HepG2 (cell line): Measurements from ENCODE around the gene MAN2A2. TPM values are rescaled to one million over a fixed set of nuclear protein-coding genes. Genes with fewer than 3 reads are reported as not detected.

Experiments
- AHR ChIP-seq: IDR thresholded peaks from 2 replicates; pipeline ENCODE4 v1.6.1; 2018; ENCODE audit warnings: missing genetic modification reagents, missing compliant biosample characterization
- BCL3 ChIP-seq: sonication (generic); formaldehyde crosslinking; IDR thresholded peaks from 2 replicates; pipeline ENCODE4 v1.5.1; 2020; ENCODE audit warnings: mild to moderate bottlenecking, missing genetic modification reagents, moderate library complexity
- FLYWCH1 ChIP-seq: sonication (generic); formaldehyde crosslinking; IDR thresholded peaks from 2 replicates; pipeline ENCODE4 v1.8.1; 2023; ENCODE audit warnings: mild to moderate bottlenecking, missing genetic modification reagents
- GATA4 ChIP-seq: sonication (generic); IDR thresholded peaks from 2 replicates; pipeline ENCODE4 v1.6.1; 2016; ENCODE audit warnings: antibody characterized with exemption, low read depth, borderline replicate concordance
- HNF4G ChIP-seq, 2 experiments: sonication (generic) in 1 of 2; formaldehyde crosslinking in 1 of 2; IDR thresholded peaks; 2 replicates each; pipeline versions ENCODE4 v1.4.0 to v1.6.1; 2011 to 2020; ENCODE audit warnings: borderline replicate concordance in 2 of 2, low read depth in 2 of 2, mild to moderate bottlenecking in 2 of 2, low read length in 1 of 2, missing genetic modification reagents in 1 of 2, moderate library complexity in 1 of 2
- HOXA7 ChIP-seq: sonication (generic); formaldehyde crosslinking; IDR thresholded peaks from 2 replicates; pipeline ENCODE4 v1.8.1; 2022; ENCODE audit warnings: mild to moderate bottlenecking, missing genetic modification reagents, moderate library complexity
- MATR3 ChIP-seq: sonication (generic); formaldehyde crosslinking; IDR thresholded peaks from 2 replicates; pipeline ENCODE4 v1.4.0; 2020; ENCODE audit warnings: missing genetic modification reagents
- SIX4 ChIP-seq: sonication (generic); formaldehyde crosslinking; IDR thresholded peaks from 2 replicates; pipeline ENCODE4 v1.4.0; 2020; ENCODE audit warnings: missing genetic modification reagents
- SP1 ChIP-seq, 2 experiments: fragments of 450-650 bp in 1 of 2; sonication (generic) in 1 of 2; formaldehyde crosslinking in 1 of 2; IDR thresholded peaks; 2 replicates each; pipeline versions ENCODE4 v1.4.0 to v1.6.1; 2016 to 2020; ENCODE audit warnings: missing genetic modification reagents in 1 of 2
- THAP9 ChIP-seq: sonication (generic); formaldehyde crosslinking; IDR thresholded peaks from 2 replicates; pipeline ENCODE4; 2020; ENCODE audit warnings: missing genetic modification reagents, mild to moderate bottlenecking, borderline replicate concordance
- ZMAT3 ChIP-seq: sonication (generic); formaldehyde crosslinking; conservative IDR thresholded peaks from 2 replicates; pipeline ENCODE4 v1.7.0; 2021; ENCODE audit warnings: missing genetic modification reagents
- ZNF468 ChIP-seq: sonication (generic); formaldehyde crosslinking; IDR thresholded peaks from 2 replicates; pipeline ENCODE4 v1.8.0; 2022; ENCODE audit warnings: mild to moderate bottlenecking, moderate library complexity, missing genetic modification reagents
- ZNF597 ChIP-seq: sonication (generic); formaldehyde crosslinking; IDR thresholded peaks from 2 replicates; pipeline ENCODE4 v1.5.0; 2020; ENCODE audit warnings: missing genetic modification reagents
- ZNF639 ChIP-seq: conservative IDR thresholded peaks from 2 replicates; pipeline ENCODE4 v1.6.1; 2018; ENCODE audit warnings: missing genetic modification reagents
- ZNF747 ChIP-seq: sonication (generic); formaldehyde crosslinking; IDR thresholded peaks from 2 replicates; pipeline ENCODE4 v1.8.1; 2023; ENCODE audit warnings: missing genetic modification reagents, mild to moderate bottlenecking, borderline replicate concordance
- ZSCAN25 ChIP-seq: sonication (generic); formaldehyde crosslinking; IDR thresholded peaks from 2 replicates; pipeline ENCODE4 v1.8.0; 2022; ENCODE audit warnings: mild to moderate bottlenecking, missing genetic modification reagents
- ZSCAN30 ChIP-seq: sonication (generic); formaldehyde crosslinking; IDR thresholded peaks from 2 replicates; pipeline ENCODE4 v1.5.0; 2020; ENCODE audit warnings: mild to moderate bottlenecking, missing genetic modification reagents
- ZSCAN5A ChIP-seq: sonication (generic); formaldehyde crosslinking; IDR thresholded peaks from 2 replicates; pipeline ENCODE4 v1.8.0; 2022; ENCODE audit warnings: mild to moderate bottlenecking, missing genetic modification reagents, borderline replicate concordance
- polyA plus RNA-seq, 8 experiments: library from polyadenylated mRNA; depleted of rRNA in 3 of 8; stranded (reverse) in 7 of 8; unstranded in 1 of 8; fragments of >200 nt; fragmentation: Illumina TruSeq in 4 of 8; extraction: Trizol in 4 of 8; gene quantifications; 2 replicates each; pipeline versions ENCODE4 v1.2.1 to v1.2.3, GENCODE V29; 2011 to 2016; ENCODE audit warnings: low read depth in 4 of 8, missing spikeins in 1 of 8, mixed read lengths in 1 of 8; ENCODE audit not compliant: insufficient read depth in 1 of 8
- total RNA-seq, 5 experiments: library from RNA; depleted of rRNA; stranded (reverse); fragments of >200 nt; fragmentation: Illumina TruSeq; extraction: Trizol; gene quantifications; 2 replicates each; pipeline ENCODE4 v1.2.3, GENCODE V29; 2016; ENCODE audit warnings: low read depth in 1 of 5

The MAN2A2 gene
- total and polyA plus RNA-seq, 2 of the 13 experiments (the other 11 are each of a cell fraction or from before 2014, with no cell fraction given) = 17.5 to 51.5 TPM

GRCh38 chr15:90954712-90955623 is 51.9 kb downstream of the MAN2A2 start, which contains the start of gene RCCD1 (continued):
- TF ChIP-seq HOXA7 (CRISPR knock-in tag) = no peak
- TF ChIP-seq HNF4G (IDR thresholded peaks at IDR 0.05; ENCODE audit: borderline replicate concordance, low read depth, low read length) = no peak
- 0 out of 2 replicates have a peak, but pooled peaks have one; percentile 49 for TF ChIP-seq HNF4G (CRISPR knock-in tag; IDR thresholded peaks at IDR 0.05; ENCODE audit: borderline replicate concordance, low read depth)
- TF ChIP-seq BCL3 (CRISPR knock-in tag) = peak; percentile 46; the same call in 1 of the 2 replicates
- TF ChIP-seq ZNF747 (CRISPR knock-in tag) = 0 out of 2 replicates have a peak, but pooled peaks have one; percentile 17
- peak; percentile 66; the same call in 1 of the 2 replicates for TF ChIP-seq THAP9 (CRISPR knock-in tag)
- TF ChIP-seq ZNF468 (CRISPR knock-in tag) = no peak; the same call in 1 of the 2 replicates
- no peak for TF ChIP-seq FLYWCH1 (CRISPR knock-in tag)
- no peak for TF ChIP-seq SIX4 (CRISPR knock-in tag)
- TF ChIP-seq ZNF597 (CRISPR knock-in tag) = no peak
- no peak for TF ChIP-seq SP1 (IDR thresholded peaks at IDR 0.05)
- peak; percentile 52; the same call in 1 of the 2 replicates for TF ChIP-seq SP1 (CRISPR knock-in tag; IDR thresholded peaks at IDR 0.05)
- TF ChIP-seq AHR (CRISPR knock-in tag) = no peak
- TF ChIP-seq ZNF639 (CRISPR knock-in tag) = peak; percentile 62; the same call in 1 of the 2 replicates
- TF ChIP-seq ZSCAN30 (CRISPR knock-in tag) = peak; percentile 80; the same call in 1 of the 2 replicates
- no peak for TF ChIP-seq MATR3
- TF ChIP-seq GATA4 = no peak
- TF ChIP-seq ZSCAN5A = peak; percentile 49; the same call in 1 of the 2 replicates
- TF ChIP-seq ZSCAN25 = no peak; the same call in 1 of the 2 replicates
- peak; percentile 81; the same call in 1 of the 2 replicates for TF ChIP-seq ZMAT3 (CRISPR knock-in tag)
